Uterus (tissue), 2 donors: ENCODE measurements around the gene MEP1B.
"Not testable (repeated sequence)": the region's sequence is repeated elsewhere in the genome, so short reads cannot be mapped to it uniquely, and the experiment has no call there.

Source experiments
- CTCF ChIP-seq, 4 experiments: fragments of 200-600 bp in 2 of 4; fragments of 450-650 bp in 2 of 4; sonication (generic) in 2 of 4; IDR thresholded peaks; one replicate each; pipeline ENCODE4 v1.5.1; 2016 to 2019; ENCODE audit warnings: antibody characterized with exemption in 4 of 4, mild to moderate bottlenecking in 2 of 4, moderate library complexity in 1 of 4
- POLR2A ChIP-seq, 2 donors: fragments of 450-650 bp; IDR thresholded peaks; one replicate each; pipeline ENCODE4 v1.6.1; 2016; ENCODE audit warnings: antibody characterized with exemption in 2 of 2, mild to moderate bottlenecking in 1 of 2, moderate library complexity in 1 of 2

DNA sequence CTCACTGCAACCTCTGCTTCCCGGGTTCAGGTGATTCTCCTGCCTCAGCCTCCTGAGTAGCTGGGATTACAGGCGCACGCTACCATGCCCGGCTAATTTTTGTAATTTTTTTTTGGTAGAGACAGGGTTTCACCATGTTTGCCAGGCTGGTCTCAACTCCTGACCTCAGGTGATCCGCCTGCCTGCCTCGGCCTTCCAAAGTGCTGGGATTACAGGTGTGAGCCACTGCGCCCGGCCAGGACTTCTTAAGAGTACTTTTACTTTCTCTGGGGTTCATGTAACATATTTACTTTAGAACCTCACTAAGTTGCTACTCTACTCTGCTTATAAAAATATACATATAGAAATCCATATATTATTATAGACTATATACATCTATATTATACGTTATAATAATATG lies 31.2 kb upstream of the MEP1B start:
- not testable (repeated sequence) for TF ChIP-seq CTCF, POLR2A (IDR thresholded peaks at IDR 0.05)
